Activated CD8-positive, alpha-beta memory T cell treated with anti-CD3 and anti-CD28 coated beads, Interleukin-2, amount 50 U/mL, for 1 hour (primary cell): Measurements from ENCODE around the gene LHX4.

Experiments used
- DNase-seq: peaks from one replicate; pipeline ENCODE4 v3.0.0-alpha.2; 2020; ENCODE audit errors: extremely low read depth

Gene LHX4

DNA sequence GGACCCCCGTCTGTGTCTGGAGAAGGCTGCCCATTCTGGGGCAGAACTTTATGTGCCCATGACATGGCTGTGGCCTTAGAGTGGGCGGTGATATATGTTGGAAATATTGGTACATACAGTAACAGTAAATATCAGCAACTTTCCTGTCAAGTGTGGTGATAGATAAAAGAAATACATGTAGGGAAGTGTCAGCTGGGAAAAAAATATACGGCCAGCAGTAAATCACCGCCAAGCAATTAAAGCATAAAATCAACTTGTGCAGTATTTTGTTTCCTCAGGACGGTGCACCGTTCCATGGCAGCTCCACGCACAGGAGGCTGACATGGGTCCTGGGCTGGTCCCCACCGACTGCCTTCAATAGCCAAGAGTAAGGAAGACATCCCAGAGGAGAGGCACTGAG, 27.4 kb downstream of the LHX4 start:
- DNase-seq, result no peak

GRCh38 chr1:180258290-180258689, 28.2 kb downstream of the LHX4 start:
- no peak for DNase-seq

GRCh38 chr1:180258935-180259334, 28.9 kb downstream of the LHX4 start:
- DNase-seq, result no peak

DNA sequence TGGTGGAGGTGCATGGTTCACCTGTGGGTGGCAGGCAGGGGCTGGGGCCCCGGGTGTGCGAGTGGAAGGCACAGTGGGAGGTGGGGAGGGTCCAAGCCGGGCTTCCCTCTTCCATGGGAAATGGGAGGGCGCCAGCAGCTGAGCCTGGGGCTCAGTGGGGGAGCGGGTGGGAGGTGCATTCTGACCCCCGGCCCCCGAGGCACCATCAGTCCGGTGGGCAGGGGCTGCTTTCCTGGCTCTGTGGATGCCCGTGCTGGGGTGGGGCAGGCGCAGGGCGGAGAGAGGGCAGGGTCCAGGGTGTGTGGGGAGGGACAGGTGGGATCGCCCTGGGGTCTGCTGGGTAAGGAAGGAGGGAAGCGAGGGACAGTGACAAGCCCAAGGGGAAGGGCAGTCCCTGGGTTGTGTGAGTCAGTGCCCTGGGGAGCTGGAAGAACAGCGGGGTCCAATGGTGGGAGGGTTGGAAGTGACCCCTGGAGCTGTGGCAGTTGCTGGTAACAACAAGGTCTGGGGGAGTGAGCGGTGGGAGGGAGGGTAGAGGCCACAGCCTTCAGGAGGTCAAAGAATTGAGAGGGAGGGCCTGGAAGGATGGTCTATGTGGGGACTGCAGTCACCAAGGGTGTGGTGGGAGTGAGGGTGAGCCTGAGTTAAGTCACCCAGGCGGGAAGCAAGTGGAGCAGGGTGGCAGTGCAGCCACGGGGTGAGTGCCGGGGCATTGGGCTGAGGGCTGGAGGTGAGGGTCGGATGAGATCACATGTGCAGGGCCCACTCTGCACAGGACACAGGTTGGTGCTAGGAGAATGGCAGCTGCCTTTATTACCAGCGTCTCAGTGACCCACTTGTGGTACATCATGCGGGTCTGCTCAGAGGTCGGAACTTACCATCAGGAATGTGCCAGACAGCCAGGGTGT, 29.6 kb downstream of the LHX4 start:
- DNase-seq, result no peak

GRCh38 chr1:180260541-180260940, 30.5 kb downstream of the LHX4 start:
- DNase-seq, result no peak

DNA sequence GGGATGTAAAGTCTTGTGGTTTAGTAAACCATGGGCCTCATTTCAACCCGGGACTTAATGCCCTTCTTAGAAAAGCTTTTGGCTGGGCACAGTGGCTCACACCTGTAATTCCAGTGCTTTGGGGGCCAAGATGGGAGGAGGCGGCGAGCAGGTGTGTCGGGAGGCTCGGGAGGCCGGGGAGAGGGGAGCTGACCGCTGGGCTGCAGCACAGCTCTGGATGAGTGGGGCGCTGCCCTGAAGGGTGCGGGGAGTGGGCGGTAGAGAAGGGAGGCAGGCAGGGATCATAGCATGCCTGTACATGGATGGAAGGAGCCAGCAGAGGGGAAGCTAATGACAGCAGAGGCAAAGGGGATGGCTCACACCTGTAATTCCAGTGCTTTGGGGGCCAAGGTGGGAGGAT, 31.0 kb downstream of the LHX4 start:
- no peak for DNase-seq

- DNase-seq, result no peak
These were observed 31.6 kb downstream of the LHX4 start for GRCh38 chr1:180261524-180262155.

DNA sequence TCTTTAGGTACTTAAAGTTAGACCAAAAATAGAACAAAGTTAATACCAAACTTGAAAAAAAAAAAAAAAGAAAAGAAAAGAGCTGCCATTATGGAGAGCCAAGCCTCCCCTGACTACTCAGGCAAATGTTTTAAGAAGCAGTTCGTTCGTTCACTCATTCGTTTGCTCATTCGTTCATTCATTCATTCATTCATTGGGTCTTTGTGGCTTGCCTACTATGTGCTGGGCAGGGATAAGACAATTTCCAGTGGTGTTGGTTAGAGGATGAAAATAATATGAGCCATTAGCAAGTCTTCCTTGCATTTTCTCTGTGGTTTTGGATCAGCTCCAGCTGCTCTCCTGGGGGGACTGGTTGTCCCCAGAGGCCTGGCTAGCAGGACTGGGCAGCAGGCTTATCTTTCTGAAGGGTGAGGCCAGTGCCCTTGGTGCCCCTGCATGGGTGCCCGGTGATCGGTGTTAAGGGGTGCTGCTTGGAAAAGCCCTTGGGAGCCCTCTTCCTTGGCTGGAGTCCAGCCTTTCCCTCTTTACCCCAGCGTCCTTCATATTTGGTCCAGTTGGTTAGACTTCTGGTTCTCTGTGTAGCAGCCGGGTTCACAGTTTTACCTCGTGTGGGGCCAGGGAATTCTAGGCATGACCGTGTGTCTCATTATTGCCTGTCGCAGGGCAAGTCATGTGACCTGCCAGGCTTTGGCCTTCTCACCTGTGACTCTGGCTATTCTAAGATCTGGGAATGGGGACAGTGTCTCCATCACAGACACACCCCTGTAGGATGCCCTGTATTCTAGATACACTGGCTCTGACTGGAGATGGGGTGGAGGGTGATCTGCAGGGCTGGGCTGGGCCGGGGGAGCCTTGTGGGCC, 32.8 kb downstream of the LHX4 start:
- no peak for DNase-seq

- DNase-seq, result no peak
These were observed 34.5 kb downstream of the LHX4 start for GRCh38 chr1:180264595-180264994.

DNA sequence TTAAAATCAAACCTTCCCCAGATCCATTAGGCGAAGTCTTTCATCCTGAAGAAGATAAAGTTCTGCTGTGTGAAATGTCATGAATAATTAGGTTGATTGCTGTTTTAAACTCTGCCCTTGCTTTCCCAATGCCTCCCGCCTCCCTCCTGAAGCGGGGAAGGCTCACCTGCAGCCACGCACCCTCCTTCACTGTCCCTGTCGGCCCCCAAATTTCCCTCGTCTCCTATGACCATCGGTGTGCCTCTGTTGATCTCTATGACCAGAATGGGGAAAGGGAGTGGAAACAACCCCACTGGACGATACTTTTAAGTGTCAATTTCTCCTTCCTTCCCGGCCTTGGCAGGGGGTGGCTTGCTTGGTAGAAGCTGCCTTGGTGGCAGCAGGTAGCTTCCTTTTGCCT, 35.1 kb downstream of the LHX4 start:
- DNase-seq, result no peak

DNA sequence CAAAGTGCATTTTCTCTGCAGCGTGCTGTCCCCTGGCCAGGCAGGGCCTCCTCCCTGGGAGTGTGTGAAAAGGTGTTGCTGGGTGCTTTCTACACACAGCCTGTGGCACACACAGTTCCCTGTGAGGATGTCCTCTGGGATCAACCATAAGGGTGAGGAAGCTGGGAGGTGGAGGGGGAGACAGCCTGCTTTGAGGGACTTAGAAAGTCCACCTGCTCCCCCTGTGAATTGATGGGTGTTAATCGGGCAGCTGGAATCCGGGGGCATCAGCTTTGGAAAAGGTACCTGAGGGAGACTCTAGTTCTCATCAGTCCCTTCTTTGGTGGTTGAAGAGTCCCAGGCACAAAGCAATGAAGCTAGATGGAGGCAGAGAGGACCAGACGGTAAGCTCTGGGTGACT, 35.8 kb downstream of the LHX4 start:
- DNase-seq, result no peak

DNA sequence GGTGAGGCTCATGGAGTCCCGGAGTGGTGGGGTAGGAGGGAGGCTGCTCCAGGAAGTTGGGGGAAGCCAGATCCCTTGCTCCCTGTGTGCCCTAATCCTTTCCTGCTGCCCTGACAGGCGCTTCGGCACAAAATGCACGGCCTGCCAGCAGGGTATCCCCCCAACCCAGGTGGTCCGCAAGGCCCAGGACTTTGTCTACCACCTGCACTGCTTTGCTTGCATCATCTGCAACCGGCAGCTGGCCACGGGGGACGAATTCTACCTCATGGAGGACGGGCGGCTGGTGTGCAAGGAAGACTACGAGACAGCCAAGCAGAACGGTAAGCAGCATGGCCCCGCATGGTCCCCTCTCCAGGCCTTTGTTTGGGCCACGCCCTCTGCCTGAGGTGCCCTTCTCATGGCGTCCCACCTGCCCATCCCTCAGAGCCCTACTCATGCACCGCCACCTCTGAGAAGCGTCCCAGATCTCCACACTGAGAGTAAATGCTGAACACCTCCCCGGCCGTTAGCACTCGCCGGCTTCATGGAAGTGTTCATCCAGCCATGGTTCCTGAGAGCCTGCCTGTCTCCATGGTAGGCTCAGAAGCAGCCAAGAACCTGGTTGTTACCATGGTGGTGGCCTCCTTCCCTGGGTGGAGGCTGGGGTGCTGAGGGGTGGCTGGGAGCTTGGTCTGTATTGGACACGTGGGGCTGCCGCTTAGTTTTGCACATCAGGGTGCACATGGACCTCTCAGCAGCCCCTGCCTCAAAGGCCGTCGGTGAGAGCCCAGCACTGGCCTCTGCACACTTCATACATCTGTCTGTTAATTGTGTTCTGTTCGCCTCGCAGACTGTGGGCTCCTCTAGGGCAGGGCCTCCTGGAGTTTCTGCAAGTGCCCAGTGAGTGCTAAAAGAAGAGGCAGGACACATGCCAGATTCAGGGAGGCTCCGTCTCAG, 36.5 kb downstream of the LHX4 start:
- DNase-seq, result no peak

DNA sequence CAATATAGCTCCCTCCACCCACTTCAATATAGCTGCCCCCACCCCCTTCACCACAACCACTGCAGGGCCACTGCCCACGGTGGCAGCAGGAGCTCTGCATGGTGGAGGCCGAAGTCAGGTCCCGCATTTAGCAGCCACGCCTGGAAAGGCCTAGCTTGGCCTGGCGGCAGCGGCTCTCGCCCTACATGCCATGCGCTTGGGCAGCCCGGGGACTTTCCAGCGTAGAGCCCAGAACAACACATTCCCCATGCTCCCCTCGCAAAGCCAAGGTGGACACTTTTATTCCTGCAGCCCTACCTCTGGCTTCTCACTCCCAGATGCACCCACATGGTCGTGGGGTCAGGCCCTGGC, 37.1 kb downstream of the LHX4 start:
- no peak for DNase-seq

GRCh38 chr1:180267761-180268555, 37.9 kb downstream of the LHX4 start:
- DNase-seq, result no peak

DNA sequence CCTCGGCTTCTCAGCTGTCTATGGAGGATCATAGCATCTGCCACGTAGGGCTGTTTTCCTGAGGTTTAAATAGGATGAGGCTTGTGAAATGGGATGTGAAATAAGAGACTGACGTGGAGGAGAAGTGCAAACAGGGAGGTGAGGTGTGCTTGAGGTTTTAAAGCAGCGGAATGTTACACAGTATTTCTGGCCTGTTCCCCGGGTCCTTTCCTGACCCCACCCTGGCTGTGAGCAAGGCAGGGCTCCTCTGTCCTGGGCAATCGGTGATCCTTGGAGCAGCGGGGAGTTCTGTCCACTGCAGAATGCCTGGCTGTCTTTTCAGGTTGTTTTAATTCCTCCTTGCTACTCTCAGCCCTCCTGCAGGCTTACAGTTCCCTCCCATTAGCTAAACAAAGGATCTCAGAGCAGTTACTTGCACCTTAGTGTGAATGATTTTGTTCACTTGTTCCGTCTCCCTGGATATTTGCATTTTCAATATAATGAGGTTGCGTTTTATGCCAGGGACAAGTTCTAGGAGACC, 38.6 kb downstream of the LHX4 start:
- no peak for DNase-seq

DNA sequence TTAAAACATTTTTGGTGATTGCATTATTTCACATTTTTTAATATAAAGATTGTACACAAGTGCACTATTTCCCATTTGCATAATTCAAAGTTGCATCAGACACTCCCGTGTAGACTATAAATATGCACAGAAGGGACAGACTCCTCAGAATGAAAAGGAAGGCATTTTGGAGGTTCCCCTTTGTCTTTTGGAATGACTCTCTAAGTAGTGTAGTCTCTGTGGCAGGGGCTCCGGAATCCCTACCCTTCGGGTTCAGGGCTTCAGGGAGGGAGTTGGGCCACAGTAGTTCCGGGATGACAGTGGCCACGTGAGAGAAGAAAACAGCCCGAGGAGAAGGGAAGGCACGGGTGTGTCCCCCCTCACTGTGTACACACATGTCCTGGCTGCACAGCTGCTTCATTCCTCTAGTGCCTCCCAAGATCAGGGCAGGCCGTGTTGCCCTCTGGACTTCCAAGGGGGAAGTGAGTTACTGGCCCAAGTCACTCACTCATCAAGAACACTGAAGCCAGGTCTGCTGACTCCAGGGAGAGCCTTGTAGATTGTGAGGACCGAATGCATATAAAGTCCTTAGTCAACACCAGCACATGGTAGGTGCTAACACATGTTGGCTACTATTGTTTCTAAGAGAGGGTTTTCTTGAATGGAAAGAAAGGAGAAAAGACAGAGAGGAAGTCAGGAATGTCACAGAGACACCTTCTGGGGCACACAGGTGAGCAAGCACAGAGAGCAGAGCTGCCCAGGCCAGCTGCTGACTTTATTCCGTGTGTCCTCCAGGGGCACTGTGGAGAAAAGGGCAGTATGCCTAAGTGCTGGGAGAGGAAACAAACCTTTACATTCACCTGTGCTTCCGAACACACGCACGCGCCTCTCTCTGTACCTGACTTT, 39.8 kb downstream of the LHX4 start:
- DNase-seq, result no peak

DNA sequence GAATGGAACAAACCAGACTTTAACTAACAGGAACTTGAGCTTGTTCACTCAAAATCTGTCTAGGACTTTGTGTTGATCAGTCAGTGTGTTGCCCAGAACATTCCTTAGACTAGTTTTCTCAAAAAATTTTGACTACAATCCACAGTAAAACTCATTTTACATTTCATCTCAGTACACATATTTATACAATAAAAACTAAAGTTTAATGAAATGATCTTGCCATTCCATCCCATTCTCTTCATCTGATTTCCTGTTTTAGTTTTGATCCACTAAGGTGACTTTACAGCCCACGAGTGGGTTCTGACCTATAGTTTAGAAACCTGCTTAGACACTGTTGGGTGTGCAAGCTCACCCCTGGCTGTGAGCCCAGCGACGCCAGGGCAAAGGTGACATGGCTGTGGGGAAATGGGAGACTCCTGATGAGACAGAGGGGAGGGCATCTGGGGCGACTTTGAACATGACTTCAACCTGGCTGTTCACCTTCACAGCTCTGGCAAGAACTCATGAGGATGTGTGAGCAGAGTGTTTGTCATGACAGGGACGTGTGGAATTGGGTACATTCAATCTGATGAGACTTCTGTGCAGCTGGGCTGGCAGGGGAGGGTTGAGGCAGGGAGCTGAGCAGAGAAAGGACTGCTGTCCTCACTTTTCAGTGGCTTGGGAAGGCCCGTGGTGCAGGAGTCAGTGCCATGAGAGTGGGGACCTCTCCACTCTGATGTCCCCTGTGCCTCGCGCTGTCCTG, 40.6 kb downstream of the LHX4 start:
- no peak for DNase-seq
